ENCODE data around the gene TSHZ1. TPM values are rescaled to one million over a fixed set of nuclear protein-coding genes. Genes with fewer than 3 reads are reported as not detected.
A peak's percentile ranks its signal among the peaks of the same experiment; 100 is the strongest.

TSHZ1 gene
- total RNA-seq, 1 experiment from 2014 or later = 5.7 TPM

- no peak overlapping the region for H3K4me3 ChIP-seq (ENCODE audit: low read length)
- no peaks in the 10 kb centered on the region for H3K9me2 ChIP-seq (replicated peaks; ENCODE audit: insufficient read depth, low read length)
- H3K27me3 ChIP-seq (ENCODE audit: low read length) = no peaks in the 10 kb centered on the region
- H3K27ac ChIP-seq (ENCODE audit: low read length) = no peak overlapping the region
- no peak overlapping the region for H3K9ac ChIP-seq (ENCODE audit: low read length)
- H3K4me2 ChIP-seq (ENCODE audit: low read depth, low read length, poor library complexity, severe bottlenecking) = no peak overlapping the region
- H3K36me3 ChIP-seq (ENCODE audit: insufficient read depth, low read length) = no peaks in the 10 kb centered on the region
- no peak overlapping the region for H2AFZ ChIP-seq (ENCODE audit: low read length)
- no peak for DNase-seq
- H4K20me1 ChIP-seq (ENCODE audit: insufficient read depth, low read depth, low read length) = no peaks in the 10 kb centered on the region
- no peaks in the 10 kb centered on the region for H3K4me1 ChIP-seq (ENCODE audit: low read length)
- H3K9me3 ChIP-seq (ENCODE audit: low read length) = no peaks in the 10 kb centered on the region
- H3K79me2 ChIP-seq (ENCODE audit: low read length) = no peaks in the 10 kb centered on the region
Observed at GRCh38 chr18:75167759-75168618, 42.6 kb upstream of the TSHZ1 start.

GRCh38 chr18:75168619-75169018 lies 42.0 kb upstream of the TSHZ1 start:
- H3K27me3 ChIP-seq (ENCODE audit: low read length) = no peaks in the 10 kb centered on the region
- no peaks in the 10 kb centered on the region for H3K9me2 ChIP-seq (replicated peaks; ENCODE audit: insufficient read depth, low read length)
- no peak overlapping the region for H3K4me3 ChIP-seq (ENCODE audit: low read length)
- H3K27ac ChIP-seq (ENCODE audit: low read length) = no peak overlapping the region
- H3K4me2 ChIP-seq (ENCODE audit: low read depth, low read length, poor library complexity, severe bottlenecking) = no peak overlapping the region
- DNase-seq = no peak
- H3K9ac ChIP-seq (ENCODE audit: low read length) = no peak overlapping the region
- no peaks in the 10 kb centered on the region for H3K4me1 ChIP-seq (ENCODE audit: low read length)
- no peaks in the 10 kb centered on the region for H4K20me1 ChIP-seq (ENCODE audit: insufficient read depth, low read depth, low read length)
- H3K9me3 ChIP-seq (ENCODE audit: low read length) = no peaks in the 10 kb centered on the region
- no peak overlapping the region for H2AFZ ChIP-seq (ENCODE audit: low read length)
- H3K79me2 ChIP-seq (ENCODE audit: low read length) = no peaks in the 10 kb centered on the region
- no peaks in the 10 kb centered on the region for H3K36me3 ChIP-seq (ENCODE audit: insufficient read depth, low read length)

GRCh38 chr18:75169411-75169810 lies 41.2 kb upstream of the TSHZ1 start:
- Histone ChIP-seq H3K9me2 (replicated peaks; ENCODE audit: insufficient read depth, low read length) (no peaks in the 10 kb centered on the region), H3K27ac (ENCODE audit: low read length) (no peak overlapping the region), H3K4me1 (ENCODE audit: low read length) (no peaks in the 10 kb centered on the region), H3K9ac (ENCODE audit: low read length) (no peak overlapping the region), H3K79me2 (ENCODE audit: low read length) (no peaks in the 10 kb centered on the region), H2AFZ (ENCODE audit: low read length) (no peak overlapping the region), H4K20me1 (ENCODE audit: insufficient read depth, low read depth, low read length) (no peaks in the 10 kb centered on the region), H3K4me2 (ENCODE audit: low read depth, low read length, poor library complexity, severe bottlenecking) (no peak overlapping the region), H3K36me3 (ENCODE audit: insufficient read depth, low read length) (no peaks in the 10 kb centered on the region), H3K4me3 (ENCODE audit: low read length) (no peak overlapping the region), H3K27me3 (ENCODE audit: low read length) (no peaks in the 10 kb centered on the region), H3K9me3 (ENCODE audit: low read length) (no peaks in the 10 kb centered on the region)
- no peak for DNase-seq

GRCh38 chr18:75170022-75170789 lies 40.4 kb upstream of the TSHZ1 start:
- no peak overlapping the region for H2AFZ ChIP-seq (ENCODE audit: low read length)
- no peaks in the 10 kb centered on the region for H3K9me3 ChIP-seq (ENCODE audit: low read length)
- no peak overlapping the region for H3K4me2 ChIP-seq (ENCODE audit: low read depth, low read length, poor library complexity, severe bottlenecking)
- no peak for DNase-seq
- H3K79me2 ChIP-seq (ENCODE audit: low read length) = no peaks in the 10 kb centered on the region
- H3K4me3 ChIP-seq (ENCODE audit: low read length) = no peak overlapping the region
- H3K9me2 ChIP-seq (replicated peaks; ENCODE audit: insufficient read depth, low read length) = no peaks in the 10 kb centered on the region
- H3K9ac ChIP-seq (ENCODE audit: low read length) = no peak overlapping the region
- H3K36me3 ChIP-seq (ENCODE audit: insufficient read depth, low read length) = no peaks in the 10 kb centered on the region
- H4K20me1 ChIP-seq (ENCODE audit: insufficient read depth, low read depth, low read length) = no peaks in the 10 kb centered on the region
- no peaks in the 10 kb centered on the region for H3K4me1 ChIP-seq (ENCODE audit: low read length)
- no peaks in the 10 kb centered on the region for H3K27me3 ChIP-seq (ENCODE audit: low read length)
- H3K27ac ChIP-seq (ENCODE audit: low read length) = no peak overlapping the region

- Histone ChIP-seq H3K9ac (ENCODE audit: low read length) (no peak overlapping the region), H3K4me3 (ENCODE audit: low read length) (no peak overlapping the region), H4K20me1 (ENCODE audit: insufficient read depth, low read depth, low read length) (no peaks in the 10 kb centered on the region), H3K27ac (ENCODE audit: low read length) (no peak overlapping the region), H2AFZ (ENCODE audit: low read length) (no peak overlapping the region), H3K9me3 (ENCODE audit: low read length) (no peaks in the 10 kb centered on the region), H3K4me1 (ENCODE audit: low read length) (no peaks in the 10 kb centered on the region), H3K79me2 (ENCODE audit: low read length) (no peaks in the 10 kb centered on the region), H3K9me2 (replicated peaks; ENCODE audit: insufficient read depth, low read length) (no peaks in the 10 kb centered on the region), H3K27me3 (ENCODE audit: low read length) (no peaks in the 10 kb centered on the region), H3K4me2 (ENCODE audit: low read depth, low read length, poor library complexity, severe bottlenecking) (no peak overlapping the region), H3K36me3 (ENCODE audit: insufficient read depth, low read length) (no peaks in the 10 kb centered on the region)
- no peak for DNase-seq
Observed at GRCh38 chr18:75170916-75171315, 39.7 kb upstream of the TSHZ1 start.

GRCh38 chr18:75172299-75173124 lies 38.1 kb upstream of the TSHZ1 start:
- no peak for DNase-seq
- no peaks in the 10 kb centered on the region for H3K79me2 ChIP-seq (ENCODE audit: low read length)
- H4K20me1 ChIP-seq (ENCODE audit: insufficient read depth, low read depth, low read length) = no peaks in the 10 kb centered on the region
- H3K9ac ChIP-seq (ENCODE audit: low read length) = no peak overlapping the region
- no peak overlapping the region for H2AFZ ChIP-seq (ENCODE audit: low read length)
- H3K27ac ChIP-seq (ENCODE audit: low read length) = no peak overlapping the region
- H3K4me3 ChIP-seq (ENCODE audit: low read length) = no peak overlapping the region
- H3K27me3 ChIP-seq (ENCODE audit: low read length) = no peaks in the 10 kb centered on the region
- H3K9me2 ChIP-seq (replicated peaks; ENCODE audit: insufficient read depth, low read length) = no peaks in the 10 kb centered on the region
- H3K4me1 ChIP-seq (ENCODE audit: low read length) = no peaks in the 10 kb centered on the region
- H3K36me3 ChIP-seq (ENCODE audit: insufficient read depth, low read length) = no peaks in the 10 kb centered on the region
- H3K9me3 ChIP-seq (ENCODE audit: low read length) = no peaks in the 10 kb centered on the region
- H3K4me2 ChIP-seq (ENCODE audit: low read depth, low read length, poor library complexity, severe bottlenecking) = no peak overlapping the region

GRCh38 chr18:75173125-75173432 lies 37.5 kb upstream of the TSHZ1 start:
- Histone ChIP-seq H2AFZ (ENCODE audit: low read length) (no peak overlapping the region), H3K27ac (ENCODE audit: low read length) (no peak overlapping the region), H3K27me3 (ENCODE audit: low read length) (no peaks in the 10 kb centered on the region), H3K9ac (ENCODE audit: low read length) (no peak overlapping the region), H3K9me2 (replicated peaks; ENCODE audit: insufficient read depth, low read length) (no peaks in the 10 kb centered on the region), H4K20me1 (ENCODE audit: insufficient read depth, low read depth, low read length) (no peaks in the 10 kb centered on the region), H3K4me2 (ENCODE audit: low read depth, low read length, poor library complexity, severe bottlenecking) (no peak overlapping the region), H3K4me1 (ENCODE audit: low read length) (no peaks in the 10 kb centered on the region), H3K9me3 (ENCODE audit: low read length) (no peaks in the 10 kb centered on the region), H3K79me2 (ENCODE audit: low read length) (no peaks in the 10 kb centered on the region), H3K4me3 (ENCODE audit: low read length) (no peak overlapping the region), H3K36me3 (ENCODE audit: insufficient read depth, low read length) (no peaks in the 10 kb centered on the region)
- DNase-seq = peak; percentile 81

- no peaks in the 10 kb centered on the region for H3K27me3 ChIP-seq (ENCODE audit: low read length)
- no peak overlapping the region for H3K4me2 ChIP-seq (ENCODE audit: low read depth, low read length, poor library complexity, severe bottlenecking)
- no peaks in the 10 kb centered on the region for H3K79me2 ChIP-seq (ENCODE audit: low read length)
- H3K4me3 ChIP-seq (ENCODE audit: low read length) = no peak overlapping the region
- DNase-seq = no peak
- no peaks in the 10 kb centered on the region for H3K9me2 ChIP-seq (replicated peaks; ENCODE audit: insufficient read depth, low read length)
- no peaks in the 10 kb centered on the region for H3K9me3 ChIP-seq (ENCODE audit: low read length)
- no peak overlapping the region for H2AFZ ChIP-seq (ENCODE audit: low read length)
- H3K27ac ChIP-seq (ENCODE audit: low read length) = no peak overlapping the region
- H4K20me1 ChIP-seq (ENCODE audit: insufficient read depth, low read depth, low read length) = no peaks in the 10 kb centered on the region
- H3K9ac ChIP-seq (ENCODE audit: low read length) = no peak overlapping the region
- H3K4me1 ChIP-seq (ENCODE audit: low read length) = no peaks in the 10 kb centered on the region
- no peaks in the 10 kb centered on the region for H3K36me3 ChIP-seq (ENCODE audit: insufficient read depth, low read length)
Observed at GRCh38 chr18:75173738-75174137, 36.9 kb upstream of the TSHZ1 start.

Data from Karpas-422 (cell line).